ENCODE data around the gene MROH9.

MROH9 gene

DNA sequence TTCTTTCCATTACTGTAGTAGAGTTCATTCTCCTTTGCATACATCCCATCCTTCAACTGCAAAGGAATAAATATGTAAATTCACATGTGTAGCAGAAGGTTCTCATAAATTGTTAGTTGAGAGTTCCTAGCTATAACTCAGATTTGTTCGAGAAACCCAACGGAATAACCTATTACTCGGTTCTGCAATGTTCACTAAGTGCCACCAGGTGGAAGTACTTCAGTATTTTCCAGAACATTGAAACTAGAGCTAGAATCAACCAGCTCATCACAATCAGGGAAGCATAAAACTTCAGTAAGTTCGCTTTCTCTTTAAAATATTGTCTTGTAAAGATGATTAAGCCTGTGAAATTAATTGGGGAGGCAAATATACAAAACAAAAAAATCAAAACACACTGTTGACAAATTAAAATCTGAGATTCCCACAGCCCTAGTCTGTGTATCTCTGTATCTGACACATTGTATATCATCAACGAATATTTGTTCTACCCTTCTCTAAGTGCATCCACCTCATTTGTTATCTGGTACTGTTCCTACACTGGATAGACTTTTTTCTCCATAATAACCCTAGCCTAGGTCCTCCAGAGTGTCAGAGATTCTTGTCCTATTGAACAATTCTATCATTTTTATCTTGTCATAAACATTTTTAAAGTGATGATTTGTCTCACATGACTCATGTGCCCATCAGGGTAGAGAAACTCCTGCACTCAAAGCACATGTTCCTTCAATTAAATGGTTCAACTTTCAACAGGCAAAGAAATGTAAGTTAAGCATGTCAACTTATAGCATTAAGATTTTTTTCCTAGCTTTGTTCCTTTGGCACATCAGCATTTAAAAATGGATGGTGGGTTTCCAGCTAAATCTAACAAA, 31.9 kb downstream of the MROH9 start:
- DNase-seq: peak; percentile 5

GRCh38 chr1:170970256-170970655, 34.9 kb downstream of the MROH9 start:
- DNase-seq: no peak

DNA sequence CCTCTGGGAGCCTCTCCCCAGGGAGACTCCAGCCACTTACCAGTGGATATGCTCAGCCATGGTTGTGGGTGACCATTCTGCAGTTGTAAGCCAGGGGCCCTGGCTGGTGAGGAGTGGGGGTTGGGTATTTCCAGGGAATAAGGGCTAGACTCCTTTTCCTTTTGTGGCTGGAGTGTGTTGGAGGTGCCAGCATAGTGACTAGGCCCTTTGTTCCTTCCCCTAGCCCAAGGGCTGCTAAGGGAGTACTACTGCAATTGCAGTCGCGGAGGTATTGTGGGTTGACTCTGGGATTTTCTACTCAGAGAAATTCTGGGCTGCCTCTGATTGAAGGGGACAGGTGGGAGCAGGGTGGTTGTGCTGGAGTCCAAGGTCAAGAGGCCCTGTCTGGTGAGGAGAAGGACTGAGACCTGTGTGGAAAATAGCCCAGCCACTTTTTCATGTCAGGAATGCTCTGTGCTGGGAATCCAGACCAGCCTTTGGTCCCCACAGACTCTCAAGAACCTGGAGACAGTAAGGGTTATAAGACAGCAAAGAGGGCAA, 43.1 kb downstream of the MROH9 start:
- no peak for DNase-seq

DNA sequence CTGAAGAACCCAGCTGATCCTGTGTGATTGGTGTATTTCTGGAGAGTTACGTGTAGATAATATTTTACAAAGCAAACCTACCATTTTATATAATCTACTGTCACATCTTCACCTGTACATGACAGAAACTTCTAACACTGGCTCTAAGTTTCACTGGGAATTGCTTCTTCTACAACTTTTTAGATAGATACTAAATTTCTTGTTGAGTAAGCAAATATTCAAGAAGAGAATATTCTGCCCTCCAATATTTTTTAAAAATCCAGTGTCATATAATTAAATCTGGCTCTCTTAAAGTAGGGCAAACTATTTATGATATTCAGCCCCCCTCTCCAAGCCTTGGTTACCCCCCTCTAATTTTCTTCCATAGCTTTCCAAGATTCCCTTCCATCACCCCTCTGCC, 50.1 kb downstream of the MROH9 start:
- DNase-seq: no peak

- no peak for DNase-seq
Measured at GRCh38 chr1:170986901-170987300, 51.6 kb downstream of the MROH9 start.

GRCh38 chr1:170987424-170987823, 52.1 kb downstream of the MROH9 start:
- no peak for DNase-seq

- no peak for DNase-seq
Measured at GRCh38 chr1:170993151-170993550, 57.8 kb downstream of the MROH9 start.

DNA sequence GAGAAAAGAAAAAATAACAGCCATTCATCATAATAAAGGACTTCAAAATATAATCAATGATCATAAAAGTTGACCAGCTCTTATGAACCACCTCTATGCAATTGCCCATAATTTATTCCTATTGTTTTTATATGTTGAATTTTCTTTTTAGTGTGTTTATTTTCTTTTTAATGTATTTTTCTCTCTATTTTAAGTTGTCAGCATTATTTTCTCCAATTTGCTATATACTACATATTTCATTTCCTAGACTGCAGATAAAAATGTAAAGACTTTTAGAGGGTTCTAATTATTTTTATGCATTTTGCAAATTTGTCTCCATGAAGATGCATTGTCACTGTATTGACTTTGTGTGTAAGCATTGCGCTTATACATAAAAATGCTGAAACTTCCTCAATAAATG, 58.4 kb downstream of the MROH9 start:
- DNase-seq: no peak

- DNase-seq: no peak
Measured at GRCh38 chr1:171014880-171015279, 79.5 kb downstream of the MROH9 start.

DNA sequence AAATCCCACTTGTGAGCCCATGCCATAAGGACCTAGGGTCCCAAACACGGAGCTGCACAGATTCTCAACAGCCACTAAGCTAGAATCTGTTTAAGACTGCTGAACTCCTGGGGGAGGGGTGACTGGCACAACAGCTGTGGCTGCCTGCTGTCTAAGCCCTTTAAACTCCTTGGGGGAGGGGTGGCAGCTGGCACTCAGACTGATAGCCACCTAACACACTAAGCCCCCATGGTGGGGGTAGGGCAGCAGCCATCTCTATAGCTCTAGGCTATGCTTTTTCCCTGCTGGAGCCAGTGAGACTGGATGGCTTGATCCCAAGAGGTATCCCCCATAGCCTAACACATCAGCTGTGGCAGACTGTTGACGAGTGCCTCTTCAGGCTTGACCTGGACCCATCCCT, 82.1 kb downstream of the MROH9 start:
- no peak for DNase-seq

GRCh38 chr1:171019971-171020370, 84.6 kb downstream of the MROH9 start:
- no peak for DNase-seq

GRCh38 chr1:171032822-171033702, 97.7 kb downstream of the MROH9 start:
- no peak for DNase-seq

GRCh38 chr1:171037626-171038025, 102.3 kb downstream of the MROH9 start:
- DNase-seq: no peak

DNA sequence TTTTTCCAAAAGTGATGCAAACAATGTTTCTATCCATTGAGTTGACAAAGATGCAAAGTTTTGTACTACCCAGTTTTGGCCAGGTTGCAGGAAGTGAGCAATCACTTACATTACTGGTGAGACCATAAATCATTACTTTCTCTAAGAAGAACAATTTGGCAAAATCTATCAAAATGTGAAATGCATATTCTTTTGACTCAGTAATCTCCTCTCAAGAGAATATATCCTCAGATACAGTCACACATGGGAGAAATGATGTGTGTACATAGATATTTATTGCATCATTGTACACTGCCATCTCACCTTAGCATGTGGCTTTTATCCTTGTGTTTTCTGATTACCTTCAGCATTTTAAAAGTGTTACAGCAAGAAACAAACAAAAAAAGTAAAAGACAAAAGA, 103.0 kb downstream of the MROH9 start:
- no peak for DNase-seq

DNA sequence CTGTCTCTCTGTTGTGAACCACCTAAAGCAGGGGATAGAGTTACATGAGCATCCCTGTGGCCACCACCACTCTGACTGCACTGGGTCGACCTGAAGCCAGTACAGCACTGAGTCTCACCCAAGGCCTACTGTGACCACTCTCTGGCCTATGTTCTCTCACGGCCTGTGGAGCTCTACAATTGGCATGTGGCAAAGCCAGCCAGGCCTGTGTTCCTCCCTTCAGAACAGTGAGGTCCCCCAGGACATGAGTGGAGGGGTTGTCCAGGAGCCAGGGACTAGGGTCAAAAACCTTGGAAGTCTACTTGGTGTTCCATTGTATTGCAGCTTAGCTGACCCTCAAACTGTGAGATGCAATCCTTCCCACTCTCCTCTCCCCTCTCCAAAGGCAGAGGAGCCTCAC, 112.7 kb downstream of the MROH9 start:
- no peak for DNase-seq

DNA sequence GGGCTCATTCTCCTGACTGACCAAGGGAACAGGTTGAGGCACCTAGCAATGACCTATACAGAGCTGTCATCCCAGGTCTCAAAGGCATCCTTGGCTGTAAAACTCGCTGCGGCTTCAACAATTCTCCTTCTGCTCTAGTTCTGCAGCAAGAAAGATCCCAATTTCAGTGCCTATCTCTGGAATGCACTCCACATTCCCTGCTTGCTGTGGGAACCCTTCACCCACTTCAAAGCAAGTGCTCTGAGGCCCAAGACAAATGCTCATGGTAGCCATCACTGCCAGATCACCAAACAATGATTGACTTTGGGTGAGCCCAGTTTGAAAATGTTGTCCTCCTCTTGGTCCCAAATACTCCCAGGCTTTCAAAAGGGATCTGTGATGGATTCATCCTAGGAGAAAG, 117.6 kb downstream of the MROH9 start:
- no peak for DNase-seq

DNA sequence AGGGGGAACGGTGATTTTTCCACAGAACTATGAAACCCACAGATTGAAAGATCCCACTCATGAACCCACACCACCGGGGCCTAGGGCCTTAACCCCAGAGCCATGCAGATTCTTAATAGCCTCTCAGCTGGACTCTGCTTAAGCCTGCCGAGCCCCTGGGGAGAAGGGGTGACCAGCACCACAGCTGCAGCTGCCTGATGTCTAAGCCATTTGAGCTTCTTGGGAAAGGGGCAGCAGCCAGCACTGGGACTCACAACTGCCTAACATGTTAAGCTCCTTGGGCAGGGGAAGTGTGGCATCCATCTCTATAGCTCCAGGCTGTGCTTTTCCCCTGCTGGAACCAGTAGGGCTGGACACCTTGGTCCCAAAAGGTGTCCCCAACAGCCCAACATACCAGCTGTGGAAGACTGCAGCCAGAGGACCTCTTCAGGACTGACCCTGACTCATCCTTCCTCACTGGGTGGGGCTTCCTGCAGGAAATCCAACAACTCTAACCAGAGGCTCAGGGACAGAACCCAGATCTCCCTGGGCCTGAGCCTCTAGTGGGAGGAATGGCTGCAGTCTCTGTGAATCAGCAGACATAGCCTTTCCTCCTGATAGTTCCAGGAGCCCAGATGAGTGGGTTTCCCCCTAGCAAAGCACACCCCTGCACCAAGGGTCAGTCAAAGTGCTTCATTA, 120.8 kb downstream of the MROH9 start:
- no peak for DNase-seq

DNA sequence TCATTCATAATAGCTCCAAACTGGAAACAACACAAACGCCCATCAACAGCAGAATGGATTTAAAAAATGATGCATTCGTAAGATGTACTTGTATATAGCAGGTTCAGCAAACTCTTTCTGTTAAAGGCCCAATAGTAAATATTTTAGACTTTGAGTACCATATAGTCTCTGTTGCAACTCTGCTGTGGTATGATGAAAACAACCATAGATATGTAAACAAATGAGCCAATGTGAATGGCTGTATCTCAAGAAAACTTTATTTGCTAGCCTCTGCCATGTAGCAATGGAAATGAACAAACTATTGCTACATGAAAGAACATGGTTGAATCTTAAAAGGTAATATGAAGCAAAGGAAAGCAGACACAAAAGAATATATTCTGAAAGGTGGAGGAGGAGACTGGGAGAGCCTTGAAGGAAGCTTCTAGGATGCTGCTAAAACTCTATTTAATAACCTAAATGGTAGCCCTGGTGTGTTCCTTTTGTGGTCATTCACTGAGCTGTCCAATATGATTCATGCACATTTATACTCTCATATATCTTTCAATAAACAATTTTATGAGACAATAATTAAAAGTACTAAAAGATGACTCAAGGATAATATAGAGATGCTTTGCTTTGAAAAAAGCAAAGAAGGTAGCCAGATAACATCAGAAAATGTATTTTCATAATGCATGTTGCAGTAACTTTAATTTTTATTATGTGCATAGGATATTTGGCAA, 126.2 kb downstream of the MROH9 start:
- no peak for DNase-seq

DNA sequence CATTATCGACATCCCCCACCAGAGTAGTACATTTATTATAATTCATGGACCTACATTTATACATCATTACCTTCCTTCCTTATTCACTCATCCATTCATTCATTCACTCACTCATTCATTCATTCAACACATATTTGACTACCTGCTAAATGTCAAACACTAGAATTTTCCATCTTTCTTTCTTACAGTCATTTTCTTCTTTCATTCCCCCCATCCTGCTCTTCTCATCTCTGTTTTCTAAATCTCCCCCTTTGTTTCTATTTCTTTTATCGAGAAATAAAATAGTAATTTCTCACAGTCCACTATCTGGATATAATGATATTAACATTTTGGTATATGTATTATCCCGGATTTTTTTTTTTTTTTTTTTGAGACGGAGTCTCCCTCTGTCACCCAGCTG, 127.6 kb downstream of the MROH9 start:
- DNase-seq: no peak

GRCh38 chr1:171075041-171075440, 139.7 kb downstream of the MROH9 start:
- DNase-seq: no peak

GRCh38 chr1:171081314-171081753, 146.0 kb downstream of the MROH9 start:
- no peak for DNase-seq

- DNase-seq: no peak
Measured at GRCh38 chr1:171081763-171082201, 146.4 kb downstream of the MROH9 start.

Data from CD4-positive, alpha-beta T cell treated with Interleukin-12 subunit alpha and Interleukin-12 subunit beta, for 1 hour (primary cell).